ENCODE measurements around the gene ARMC7.
A peak's percentile ranks its signal among the peaks of the same experiment; 100 is the strongest.

GRCh38 chr17:75130632-75131277 lies 21.0 kb downstream of the ARMC7 start:
- peak in 1 of 3 experiments; percentile 20 for TF ChIP-seq CTCF (IDR thresholded peaks at IDR 0.05)
- TF ChIP-seq POLR2A (IDR thresholded peaks at IDR 0.05), result no peak

All from testis (tissue), 2 donors.